Transverse colon (tissue), 4 donors: ENCODE results near the gene MCAT.

Experiments
- CTCF ChIP-seq, 5 experiments: fragments of 200-600 bp in 3 of 5; fragments of 450-650 bp in 2 of 5; sonication (generic) in 3 of 5; IDR thresholded peaks; 1 replicate in 2 of 5; 2 replicates in 3 of 5; pipeline ENCODE4 v1.5.1; 2016 to 2017; ENCODE audit warnings: antibody characterized with exemption in 5 of 5, inconsistent platforms in 3 of 5, mild to moderate bottlenecking in 2 of 5, moderate library complexity in 1 of 5
- EP300 ChIP-seq: sonication (generic); formaldehyde crosslinking; IDR thresholded peaks from one replicate; pipeline ENCODE4 v1.6.1; 2017; ENCODE audit warnings: antibody characterized with exemption, low read depth
- POLR2A ChIP-seq: fragments of 450-650 bp; IDR thresholded peaks from one replicate; pipeline ENCODE4 v1.6.1; 2016; ENCODE audit warnings: antibody characterized with exemption, mild to moderate bottlenecking, moderate library complexity
- POLR2AphosphoS5 ChIP-seq, 3 donors: sonication (generic); formaldehyde crosslinking; IDR thresholded peaks; one replicate each; pipeline ENCODE4 v1.6.1; 2016; ENCODE audit warnings: antibody characterized with exemption in 3 of 3

- TF ChIP-seq POLR2AphosphoS5 (IDR thresholded peaks at IDR 0.05) (no peak), CTCF (IDR thresholded peaks at IDR 0.05) (no peak), EP300 (no peak), POLR2A (no peak)
Measured at GRCh38 chr22:43116932-43117331, 26.3 kb downstream of the MCAT start.
